AG09319 (cell line): Measurements from ENCODE around the gene C12orf42.

Experiments used
- DNase-seq: peaks from one replicate; pipeline ENCODE4 v3.0.0-alpha.2; 2010; ENCODE audit warnings: low read depth; ENCODE audit errors: extremely low read depth
- CTCF ChIP-seq: IDR thresholded peaks from 2 replicates; pipeline ENCODE4 v1.5.1; 2011; ENCODE audit warnings: low read depth, mild to moderate bottlenecking, inconsistent platforms, low read length, moderate library complexity

The C12orf42 gene

DNA sequence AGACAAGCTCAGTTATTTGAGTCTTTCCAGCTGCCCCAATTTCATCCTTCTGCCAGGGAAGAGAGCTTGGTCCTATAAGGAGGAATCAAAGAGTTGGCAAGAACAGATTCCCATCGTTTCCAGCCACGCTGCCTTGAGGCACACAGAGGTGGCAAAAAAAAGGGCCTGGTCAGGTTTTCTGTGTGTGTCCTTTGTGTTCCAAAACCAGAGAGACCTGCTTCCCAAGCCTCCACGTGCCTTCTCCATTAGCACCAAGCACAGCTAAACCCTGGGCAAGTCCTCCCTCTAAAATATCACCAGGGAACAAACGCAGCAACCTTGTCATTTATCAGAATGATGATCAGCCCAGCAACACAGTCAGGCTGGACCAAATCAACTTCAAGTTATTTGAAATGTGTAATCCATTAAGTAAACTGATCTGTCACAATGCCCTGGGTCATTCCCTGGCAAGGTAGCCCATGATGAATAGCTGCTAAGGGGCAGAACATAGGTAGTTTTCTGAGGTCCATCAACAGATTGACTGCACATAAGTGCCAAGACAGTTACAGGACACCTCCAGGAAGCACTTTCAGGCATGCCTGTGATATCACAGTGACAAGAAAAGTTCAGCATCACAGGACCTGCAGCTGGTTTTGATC lies 28.6 kb upstream of the C12orf42 start:
- no peak for TF ChIP-seq CTCF
- DNase-seq: no peak

DNA sequence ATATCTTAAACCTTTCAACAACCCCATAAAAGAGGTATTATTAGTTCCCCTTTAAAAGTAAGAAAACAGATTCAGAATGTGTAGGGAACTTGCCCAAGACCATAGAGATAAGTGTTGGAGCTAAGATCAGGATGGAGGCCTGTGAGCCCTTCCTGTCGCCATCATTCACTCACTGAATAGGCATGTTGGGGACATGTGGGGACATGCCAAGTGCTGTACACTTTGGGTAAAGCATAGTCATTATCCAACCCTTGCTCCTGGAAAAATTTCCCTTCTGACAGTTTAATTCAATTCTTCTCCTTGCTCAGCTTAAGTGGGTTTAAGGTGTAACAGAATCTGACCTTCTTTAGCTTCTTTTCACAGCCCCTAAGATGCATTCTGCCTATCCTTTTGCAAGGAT lies 28.0 kb upstream of the C12orf42 start:
- DNase-seq: no peak
- no peak for TF ChIP-seq CTCF

GRCh38 chr12:103520686-103521215 lies 25.0 kb upstream of the C12orf42 start:
- DNase-seq: no peak
- TF ChIP-seq CTCF: no peak

GRCh38 chr12:103519632-103520031 lies 23.9 kb upstream of the C12orf42 start:
- no peak for DNase-seq
- no peak for TF ChIP-seq CTCF

DNA sequence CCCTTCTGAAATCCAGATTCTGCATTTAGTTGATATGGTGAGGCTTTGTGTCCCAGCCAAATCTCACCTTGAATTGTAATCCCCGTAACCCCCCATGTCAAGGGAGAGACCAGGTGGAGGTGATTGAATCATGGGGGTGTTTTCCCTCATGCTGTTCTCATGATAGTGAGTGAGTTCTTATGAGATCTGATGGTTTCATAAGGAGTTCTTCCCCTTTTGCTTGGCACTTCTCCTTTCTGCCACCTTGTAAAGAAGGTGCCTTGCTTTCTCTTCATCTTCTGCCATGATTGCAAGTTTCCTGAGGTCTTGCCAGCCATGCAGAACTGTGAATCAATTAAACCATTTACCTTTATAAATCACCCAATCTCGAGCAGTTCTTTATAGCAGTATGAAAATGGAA lies 23.1 kb upstream of the C12orf42 start:
- DNase-seq: no peak
- no peak for TF ChIP-seq CTCF

DNA sequence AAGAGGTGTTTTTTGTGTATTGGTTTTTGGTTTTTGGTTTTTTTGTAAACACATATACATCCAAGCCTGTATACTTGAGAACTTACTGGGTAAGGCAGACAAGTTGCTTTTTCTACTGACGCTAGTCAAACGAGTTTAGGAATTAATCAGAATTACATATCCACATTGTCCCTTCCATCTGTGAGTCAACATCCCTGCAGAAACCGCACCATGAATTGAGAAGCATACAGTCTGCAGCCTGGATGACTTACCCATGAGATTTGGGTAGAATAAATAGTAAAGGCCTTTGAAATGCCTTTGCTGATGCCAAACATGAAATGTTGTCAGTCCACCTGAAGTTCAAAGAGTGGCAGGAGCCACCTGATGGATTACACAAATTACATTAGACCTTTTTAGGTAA lies 21.4 kb upstream of the C12orf42 start:
- no peak for TF ChIP-seq CTCF
- DNase-seq: no peak

- DNase-seq: no peak
- no peak for TF ChIP-seq CTCF
Observed at GRCh38 chr12:103515341-103515740, 19.6 kb upstream of the C12orf42 start.
